HG03457 (cell line): ENCODE data around the gene CYP1A1.
"Not testable (repeated sequence)": the region's sequence is repeated elsewhere in the genome, so short reads cannot be mapped to it uniquely, and the experiment has no call there.

Experiments used
- ATAC-seq: cut with Tn5 transposase; IDR thresholded peaks from one replicate; pipeline ENCODE4 v1.9.1; 2021; ENCODE audit warnings: moderate number of reproducible peaks; ENCODE audit not compliant: unreplicated experiment

The CYP1A1 gene

GRCh38 chr15:74738239-74738638 lies 12.9 kb upstream of the CYP1A1 start:
- not testable (repeated sequence) for ATAC-seq

DNA sequence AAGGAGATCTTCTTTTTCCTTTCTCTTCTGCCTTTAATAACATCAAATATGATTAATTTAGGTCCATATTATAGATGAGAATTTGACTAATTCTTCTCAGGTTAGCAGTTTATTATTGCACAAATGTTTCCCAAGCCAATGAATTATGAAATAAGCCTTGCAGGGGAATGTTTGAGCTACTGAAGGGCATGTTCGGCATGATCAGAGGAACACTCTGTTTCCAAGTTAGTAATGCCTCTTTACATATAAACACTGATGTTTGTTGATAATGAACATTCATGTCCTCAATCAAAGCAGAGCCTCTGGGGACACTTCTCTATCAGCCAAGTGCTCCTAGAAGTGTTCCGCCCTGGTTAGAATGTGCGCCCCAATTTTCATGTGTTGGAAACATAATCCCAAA lies 10.0 kb upstream of the CYP1A1 start:
- ATAC-seq: no peak

GRCh38 chr15:74733269-74733668 lies 7.9 kb upstream of the CYP1A1 start:
- no peak for ATAC-seq

DNA sequence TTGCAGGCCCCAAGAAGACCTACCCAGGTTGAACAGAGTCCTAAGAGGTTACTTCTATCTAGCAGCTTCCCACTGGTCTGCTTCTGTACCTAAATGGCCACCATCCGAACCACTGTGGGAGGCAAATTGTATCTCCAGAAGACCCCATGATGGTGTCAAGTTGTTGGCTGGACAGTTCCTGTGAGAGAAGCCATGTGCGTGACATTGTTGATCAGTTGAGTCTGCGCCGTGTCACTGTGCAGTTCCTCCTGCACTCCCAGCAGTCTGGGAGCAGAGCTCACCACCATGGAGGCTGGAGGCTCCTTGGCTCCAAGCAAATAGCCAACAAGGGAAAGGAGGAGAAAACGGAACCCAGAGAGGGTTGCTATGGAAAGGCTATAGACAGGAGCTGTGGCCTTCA lies 7.5 kb upstream of the CYP1A1 start:
- ATAC-seq: no peak

- ATAC-seq: no peak
Observed at GRCh38 chr15:74730619-74731316, 5.4 kb upstream of the CYP1A1 start.

- not testable (repeated sequence) for ATAC-seq
Observed at GRCh38 chr15:74729372-74729771, 4.0 kb upstream of the CYP1A1 start.

- ATAC-seq: not testable (repeated sequence)
Observed at GRCh38 chr15:74728699-74729098, 3.4 kb upstream of the CYP1A1 start.

- ATAC-seq: no peak
Observed at GRCh38 chr15:74727727-74728126, 2.4 kb upstream of the CYP1A1 start.

DNA sequence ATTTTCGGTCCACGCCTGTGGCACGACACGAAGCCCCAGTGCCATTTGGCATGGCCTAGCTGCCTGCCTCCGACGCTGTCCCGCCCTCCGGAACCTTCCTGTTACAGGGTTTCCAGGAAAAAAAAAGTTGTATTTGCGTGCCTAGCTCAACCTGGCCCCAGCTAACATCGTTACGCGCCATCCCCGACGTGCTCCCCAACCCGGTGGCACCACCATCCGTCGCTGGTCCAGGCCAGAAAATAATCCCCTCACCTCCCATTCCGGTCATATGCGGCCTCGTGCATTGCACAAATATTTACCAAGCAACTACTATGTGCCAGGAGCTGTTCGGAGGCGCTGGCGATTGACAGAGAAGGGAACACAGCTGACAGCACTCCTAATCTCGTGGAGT lies 1.4 kb upstream of the CYP1A1 start:
- ATAC-seq: no peak

DNA sequence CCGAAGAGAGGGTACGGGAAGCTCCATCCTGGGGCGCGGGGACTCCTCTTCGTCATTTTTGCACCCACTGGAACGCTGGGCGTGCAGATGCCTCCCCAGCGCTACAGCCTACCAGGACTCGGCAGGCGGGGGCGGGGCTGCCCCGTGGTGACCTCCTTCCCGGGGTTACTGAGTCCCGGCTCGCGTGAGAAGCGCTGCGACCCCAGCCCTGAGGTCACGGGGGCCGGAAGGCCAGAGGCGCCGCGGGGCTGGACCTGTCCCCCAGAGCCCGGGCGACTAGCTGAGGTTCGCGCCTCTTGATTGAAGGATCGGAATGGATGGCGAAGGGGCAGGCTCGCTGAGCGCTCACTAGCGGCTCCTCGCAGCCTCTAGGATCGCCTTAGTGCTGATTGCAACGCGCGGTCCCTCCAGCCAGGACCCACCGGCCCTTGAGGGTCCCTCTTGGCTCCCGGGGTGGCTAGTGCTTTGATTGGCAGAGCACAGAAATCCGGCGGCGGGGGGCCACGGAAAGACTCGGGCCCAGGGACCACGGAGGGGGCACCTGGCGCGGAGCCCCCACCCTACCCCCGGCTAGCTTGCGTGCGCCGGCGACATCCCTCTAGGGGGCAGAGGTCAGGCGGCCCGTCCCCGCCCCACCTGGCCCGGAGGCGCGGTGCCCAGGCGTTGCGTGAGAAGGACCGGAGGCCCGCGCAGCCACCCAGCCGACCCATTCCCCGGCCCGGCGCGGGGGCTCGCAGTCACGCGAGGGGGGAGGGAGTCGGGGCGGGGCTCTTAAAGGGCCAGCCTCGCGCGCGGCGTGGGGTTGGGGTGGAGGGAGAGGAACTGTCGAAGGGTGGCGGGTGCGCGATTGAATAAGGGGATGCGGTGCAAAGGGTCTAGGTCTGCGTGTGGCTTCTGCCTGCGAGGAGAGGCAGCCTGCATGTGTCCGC lies 781 bp upstream of the CYP1A1 start:
- no peak for ATAC-seq

- ATAC-seq: no peak
Observed at GRCh38 chr15:74724570-74725224, 631 bp downstream of the CYP1A1 start.

DNA sequence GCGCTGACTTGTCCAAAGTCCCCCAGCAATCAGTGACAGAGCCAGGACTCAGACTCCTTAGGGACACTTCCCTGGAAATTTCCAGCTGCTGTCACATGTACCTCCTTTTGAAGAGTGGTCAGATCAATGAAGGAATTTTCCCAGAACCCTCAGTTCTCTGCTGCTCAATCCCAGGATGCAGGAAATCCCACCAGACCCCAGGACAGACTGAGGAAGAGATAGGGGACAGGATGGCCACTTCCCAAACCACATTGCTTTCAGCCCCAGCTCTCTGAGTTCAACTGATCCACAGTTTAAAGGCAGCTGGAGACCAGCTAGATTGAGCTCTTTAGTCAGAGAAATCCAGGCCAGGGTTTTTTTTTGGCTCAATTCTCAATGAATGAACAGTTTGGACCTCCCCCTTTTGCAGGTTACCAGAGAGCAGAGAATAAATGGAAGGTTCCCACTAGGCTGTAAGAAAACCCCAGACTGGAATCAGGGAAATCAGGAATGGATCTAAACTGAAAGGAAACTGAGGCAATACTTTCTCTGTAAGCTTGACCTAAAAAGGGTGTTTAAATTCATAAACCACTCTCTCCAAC lies 1.5 kb downstream of the CYP1A1 start:
- no peak for ATAC-seq

GRCh38 chr15:74723187-74723586 lies 2.1 kb downstream of the CYP1A1 start:
- no peak for ATAC-seq

DNA sequence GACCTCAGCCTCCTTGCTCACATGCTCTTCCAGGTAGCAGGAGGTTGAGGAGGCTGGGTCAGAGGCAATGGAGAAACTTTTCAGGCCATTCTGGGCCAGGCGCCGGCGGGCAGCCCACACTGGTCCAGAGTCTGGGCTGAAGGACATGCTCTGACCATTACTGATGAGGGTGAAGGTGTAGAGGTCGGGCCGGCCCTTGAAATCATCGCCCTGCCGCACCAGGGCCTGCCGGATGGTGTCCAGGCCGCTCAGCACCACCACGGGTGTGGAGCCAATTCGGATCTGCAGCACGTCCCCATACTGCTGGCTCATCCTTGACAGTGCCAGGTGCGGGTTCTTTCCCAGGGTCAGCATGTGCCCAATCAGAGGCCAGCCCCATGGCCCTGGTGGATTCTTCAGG lies 2.7 kb downstream of the CYP1A1 start:
- ATAC-seq: no peak

DNA sequence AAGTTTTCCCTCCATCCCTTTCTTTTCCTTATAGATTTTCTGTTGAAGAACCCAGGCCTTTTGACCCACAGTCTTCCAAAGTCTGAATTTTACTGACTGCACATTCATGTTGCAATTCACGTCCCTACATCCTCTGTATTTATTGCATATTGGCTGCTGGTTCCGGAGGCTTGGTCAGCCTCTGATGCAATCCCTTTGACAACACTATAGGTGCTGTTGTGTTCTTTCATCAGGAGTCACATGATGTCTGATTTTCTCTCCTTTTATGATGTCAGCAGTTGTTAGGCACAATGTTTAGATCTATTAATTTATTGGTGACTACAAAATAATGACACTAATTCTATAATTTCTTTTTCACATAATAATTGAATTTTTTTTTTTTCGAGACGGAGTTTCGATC lies 8.7 kb downstream of the CYP1A1 start:
- ATAC-seq: no peak

DNA sequence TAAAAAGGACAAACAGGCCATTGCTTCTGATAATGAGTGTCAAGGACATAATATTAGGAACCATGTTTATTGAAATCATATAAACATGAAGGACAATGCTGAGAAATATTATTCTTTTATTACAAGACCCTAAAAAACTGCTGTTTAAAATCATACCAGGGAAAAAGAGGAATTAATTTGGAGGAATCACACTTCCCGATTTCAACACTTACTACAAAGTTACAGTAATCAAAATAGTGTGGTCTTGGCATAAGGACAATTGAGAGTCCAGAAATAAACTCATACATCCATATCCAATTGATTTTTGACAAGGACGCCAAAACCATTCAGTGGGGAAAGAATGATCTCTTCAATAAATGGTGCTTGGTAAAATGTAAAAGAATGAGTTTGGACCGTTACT lies 13.0 kb downstream of the CYP1A1 start:
- ATAC-seq: no peak

GRCh38 chr15:74710319-74711094 lies 14.8 kb downstream of the CYP1A1 start:
- no peak for ATAC-seq

DNA sequence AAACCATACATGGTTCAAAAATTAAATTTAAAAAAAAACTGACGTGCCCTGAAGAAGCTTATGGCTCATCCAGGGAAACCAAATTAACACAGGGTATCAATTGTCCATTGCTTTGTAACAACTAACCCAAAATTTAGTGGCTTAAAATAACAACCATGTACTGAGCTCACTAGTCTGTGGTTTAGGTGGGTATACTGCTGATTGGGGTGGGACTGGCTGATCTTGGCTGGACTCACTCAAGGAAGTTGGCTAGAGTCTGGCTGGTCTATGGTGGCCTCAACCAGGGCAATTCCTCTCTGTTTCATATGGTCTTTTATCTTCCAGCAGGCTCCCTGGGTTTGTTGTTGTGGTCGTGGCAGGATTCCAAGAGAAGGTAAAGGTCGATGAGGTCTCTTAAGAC lies 15.4 kb downstream of the CYP1A1 start:
- no peak for ATAC-seq

DNA sequence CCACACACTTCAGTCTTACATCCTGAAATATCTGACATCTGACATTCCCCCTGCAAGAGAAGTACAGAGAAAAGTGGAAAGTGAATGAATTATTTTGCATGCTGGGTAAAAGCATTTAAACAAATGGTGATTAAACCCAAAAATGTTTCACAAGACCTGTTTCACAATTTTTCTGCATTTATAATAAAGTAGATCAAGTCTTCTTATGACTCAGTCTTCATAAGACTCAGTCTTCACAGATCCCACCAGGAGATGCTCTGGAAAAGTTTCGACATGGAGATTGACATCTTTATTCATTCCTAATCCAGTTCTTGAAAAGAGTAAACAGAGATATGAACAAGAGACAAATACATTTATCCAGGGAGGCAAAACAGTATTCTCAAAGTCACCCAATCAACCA lies 16.3 kb downstream of the CYP1A1 start:
- no peak for ATAC-seq

- no peak for ATAC-seq
Observed at GRCh38 chr15:74696808-74697207, 28.5 kb downstream of the CYP1A1 start.

DNA sequence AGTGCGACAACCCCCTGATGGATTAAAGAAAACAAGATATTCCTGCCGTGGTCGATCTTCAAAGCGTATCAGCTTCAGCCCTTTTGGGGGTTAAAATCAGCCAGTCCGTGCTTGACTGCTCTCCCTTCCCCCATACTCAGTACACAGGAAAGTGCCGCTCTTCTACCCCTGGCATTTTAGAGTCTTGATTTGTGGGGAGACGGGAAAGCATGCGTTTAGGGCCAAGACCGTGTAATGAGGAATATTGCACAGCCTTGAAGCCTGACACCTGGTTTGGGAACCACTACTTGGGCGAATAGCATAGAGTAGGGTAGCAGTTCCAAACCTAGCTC lies 29.0 kb downstream of the CYP1A1 start:
- no peak for ATAC-seq
